CD14-positive monocyte (primary cell): ENCODE measurements around the gene SNU13. TPM values are rescaled to one million over a fixed set of nuclear protein-coding genes. Genes with fewer than 3 reads are reported as not detected.

ENCODE experiments used
- DNase-seq, 3 donors: peaks; one replicate each; pipeline ENCODE4 v3.0.0-alpha.2; 2011 to 2022
- H2AFZ ChIP-seq: 2 replicates; pipeline ENCODE4 v1.6.0; 2012; ENCODE audit warnings: mild to moderate bottlenecking, low read depth, low read length, inconsistent platforms; ENCODE audit not compliant: insufficient read depth, poor library complexity, severe bottlenecking
- H3K27ac ChIP-seq, 2 donors: 1 replicate in 1 of 2; 2 replicates in 1 of 2; pipeline ENCODE4 v1.5.1; 2012 to 2013; ENCODE audit warnings: low read length in 2 of 2, control low read depth in 1 of 2, inconsistent platforms in 1 of 2, low read depth in 1 of 2, mild to moderate bottlenecking in 1 of 2
- H3K27me3 ChIP-seq, 2 donors: one replicate each; pipeline versions ENCODE4 v1.6.0 to v1.6.1; 2011 to 2013; ENCODE audit warnings: low read length in 2 of 2; ENCODE audit not compliant: control insufficient read depth in 2 of 2, insufficient read depth in 2 of 2
- H3K36me3 ChIP-seq, 2 donors: replicated peaks in 1 of 2; 1 replicate in 1 of 2; 2 replicates in 1 of 2; pipeline versions ENCODE4 v1.5.1 to v1.6.1; 2012 to 2013; ENCODE audit warnings: low read length in 2 of 2, control low read depth in 1 of 2, inconsistent platforms in 1 of 2, mild to moderate bottlenecking in 1 of 2; ENCODE audit not compliant: insufficient read depth in 2 of 2, control insufficient read depth in 1 of 2
- H3K4me1 ChIP-seq, 2 donors: 1 replicate in 1 of 2; 2 replicates in 1 of 2; pipeline versions ENCODE4 v1.5.1 to v1.6.1; 2012 to 2013; ENCODE audit warnings: low read length in 2 of 2, control low read depth in 1 of 2, inconsistent platforms in 1 of 2, mild to moderate bottlenecking in 1 of 2, moderate library complexity in 1 of 2; ENCODE audit not compliant: insufficient read depth in 2 of 2, control insufficient read depth in 1 of 2
- H3K4me2 ChIP-seq: replicated peaks from 2 replicates; pipeline ENCODE3; 2012; ENCODE audit warnings: low read length, moderate library complexity, mild to moderate bottlenecking; ENCODE audit not compliant: poor library complexity, severe bottlenecking; ENCODE audit errors: extremely low read depth
- H3K4me3 ChIP-seq, 3 experiments: fragments of 200-600 bp in 1 of 3; sonication (generic) in 1 of 3; replicated peaks in 1 of 3; 1 replicate in 2 of 3; 2 replicates in 1 of 3; pipeline ENCODE4 v1.5.1; 2011 to 2013; ENCODE audit warnings: low read length in 3 of 3, mild to moderate bottlenecking in 3 of 3, control low read depth in 2 of 3, low read depth in 2 of 3, inconsistent platforms in 1 of 3, moderate library complexity in 1 of 3
- H3K79me2 ChIP-seq: 2 replicates; pipeline ENCODE4 v1.6.0; 2012; ENCODE audit warnings: mild to moderate bottlenecking, control low read depth, inconsistent platforms, low read length, moderate library complexity; ENCODE audit not compliant: insufficient read depth
- H3K9ac ChIP-seq: 2 replicates; pipeline ENCODE4 v1.6.0; 2017; ENCODE audit warnings: low read length, mild to moderate bottlenecking; ENCODE audit not compliant: insufficient read depth, poor library complexity, severe bottlenecking
- H3K9me3 ChIP-seq, 2 donors: replicated peaks in 1 of 2; 1 replicate in 1 of 2; 2 replicates in 1 of 2; pipeline versions ENCODE4 v1.5.1 to v1.6.1; 2012 to 2013; ENCODE audit warnings: low read length in 2 of 2, control low read depth in 1 of 2; ENCODE audit not compliant: control insufficient read depth in 1 of 2, insufficient read depth in 1 of 2
- H4K20me1 ChIP-seq: 2 replicates; pipeline ENCODE4 v1.6.0; 2012; ENCODE audit warnings: mild to moderate bottlenecking, low read length, control low read depth, moderate library complexity; ENCODE audit not compliant: insufficient read depth
- H3K27ac Mint-ChIP-seq, 7 donors: one replicate each; pipeline ENCODE4 v1.8.0; 2020; ENCODE audit warnings: mild to moderate bottlenecking in 7 of 7, mixed read lengths in 7 of 7, moderate library complexity in 6 of 7, inconsistent platforms in 2 of 7
- H3K27me3 Mint-ChIP-seq, 3 donors: one replicate each; pipeline ENCODE4 v1.8.0; 2021 to 2022; ENCODE audit warnings: low read depth in 3 of 3, mild to moderate bottlenecking in 3 of 3, mixed read lengths in 3 of 3, moderate library complexity in 3 of 3, inconsistent platforms in 1 of 3
- H3K36me3 Mint-ChIP-seq, 2 donors: one replicate each; pipeline ENCODE4 v1.8.0; 2020; ENCODE audit warnings: mixed read lengths in 2 of 2, inconsistent platforms in 1 of 2, mild to moderate bottlenecking in 1 of 2
- H3K4me1 Mint-ChIP-seq: one replicate; pipeline ENCODE4 v1.8.0; 2020; ENCODE audit warnings: mild to moderate bottlenecking, mixed read lengths
- H3K4me3 Mint-ChIP-seq, 2 donors: one replicate each; pipeline ENCODE4 v1.8.0; 2020; ENCODE audit warnings: mild to moderate bottlenecking in 2 of 2, mixed read lengths in 2 of 2, moderate library complexity in 1 of 2
- H3K9me3 Mint-ChIP-seq, 7 donors: one replicate each; pipeline ENCODE4 v1.8.0; 2020 to 2022; ENCODE audit warnings: mixed read lengths in 7 of 7, mild to moderate bottlenecking in 6 of 7, moderate library complexity in 6 of 7, inconsistent platforms in 2 of 7
- WGBS: methylation state at CpG from one replicate; pipeline ENCODE4 v1.1.5; 2013; ENCODE audit warnings: missing lambda C conversion rate; ENCODE audit not compliant: insufficient coverage; 5-methylcytosine and 5-hydroxymethylcytosine counted together
- intact Hi-C, 2 donors: fragments of 100-400 bp; cut with micrococcal nuclease; formaldehyde crosslinking; loops; one replicate each; pipeline versions ENCODE4 v1.15.0 to v1.15.1; 2023
- polyA plus RNA-seq, 3 donors: library from polyadenylated mRNA; depleted of rRNA in 1 of 3; unstranded in 2 of 3; stranded (reverse) in 1 of 3; fragments of 300-500 nt in 2 of 3; fragments of >200 nt in 1 of 3; fragmentation: Illumina TruSeq in 2 of 3; gene quantifications; 1 replicate in 2 of 3; 2 replicates in 1 of 3; pipeline ENCODE4 v1.2.3, GENCODE V29; 2012 to 2021
- TF ChIP-seq, protein P1 (sequence below): fragments of 200-600 bp; IDR thresholded peaks from one replicate; pipeline ENCODE4 v1.8.0; 2022; ENCODE audit warnings: antibody characterized with exemption, mild to moderate bottlenecking

SNU13 gene
- polyA plus RNA-seq, 3 donors, result 90.0 to 168 (median 168) TPM

DNA sequence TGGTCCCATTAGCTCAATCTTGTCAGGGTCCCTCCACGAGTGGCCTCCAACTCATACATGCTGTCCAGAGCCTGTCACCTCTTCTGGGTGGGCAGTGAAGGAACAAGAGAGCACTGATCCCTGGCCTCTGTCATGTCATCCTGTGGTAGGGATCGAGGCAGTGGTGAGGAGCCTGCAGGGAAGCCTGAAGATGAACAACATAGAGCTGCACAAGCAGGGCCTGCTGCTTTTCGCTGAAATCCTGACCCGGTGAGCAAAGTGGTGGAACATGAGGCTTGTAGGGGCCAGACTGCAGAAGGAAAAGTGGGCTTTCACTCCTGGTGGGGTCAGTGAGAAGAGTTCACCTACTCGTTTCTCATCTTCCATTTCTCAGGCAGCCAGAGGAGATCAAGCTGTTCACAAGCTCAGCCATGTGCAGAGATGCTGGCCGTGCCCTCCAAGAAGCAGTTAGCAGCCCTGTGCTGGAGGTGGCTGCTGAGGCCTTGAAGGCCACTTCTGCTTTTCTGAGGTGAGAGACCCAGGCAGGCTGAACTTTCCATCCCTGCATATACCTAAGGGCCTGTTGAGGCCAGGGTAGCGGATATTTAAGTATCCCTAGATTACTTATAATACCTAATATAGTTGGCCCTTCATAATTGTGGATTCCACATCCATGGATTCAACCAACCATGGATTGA lies 43.6 kb upstream of the SNU13 start:
- Mint-ChIP-seq H3K27ac (peak overlapping the region in 1 of 7 donors; percentile 43), H3K27me3 (peaks cover 0 to 6% (median 1%) of the 10 kb centered on the region in 3 donors), H3K4me3 (no peak overlapping the region), H3K4me1 (no peaks in the 10 kb centered on the region), H3K36me3 (no peaks in the 10 kb centered on the region), H3K9me3 (no peaks in the 10 kb centered on the region)
- Histone ChIP-seq H4K20me1 (no peaks in the 10 kb centered on the region), H3K4me2 (no peak overlapping the region), H2AFZ (no peak overlapping the region), H3K27ac (no peak overlapping the region), H3K4me3 (no peak overlapping the region), H3K9me3 (no peaks in the 10 kb centered on the region), H3K36me3 (no peaks in the 10 kb centered on the region), H3K79me2 (no peaks in the 10 kb centered on the region), H3K9ac (no peak overlapping the region), H3K27me3 (no peaks in the 10 kb centered on the region), H3K4me1 (no peaks in the 10 kb centered on the region)
- whole genome bisulfite sequencing, result 94% methylated on average over 2 of the region's 7 CpGs
- TF ChIP-seq, protein P1, sequence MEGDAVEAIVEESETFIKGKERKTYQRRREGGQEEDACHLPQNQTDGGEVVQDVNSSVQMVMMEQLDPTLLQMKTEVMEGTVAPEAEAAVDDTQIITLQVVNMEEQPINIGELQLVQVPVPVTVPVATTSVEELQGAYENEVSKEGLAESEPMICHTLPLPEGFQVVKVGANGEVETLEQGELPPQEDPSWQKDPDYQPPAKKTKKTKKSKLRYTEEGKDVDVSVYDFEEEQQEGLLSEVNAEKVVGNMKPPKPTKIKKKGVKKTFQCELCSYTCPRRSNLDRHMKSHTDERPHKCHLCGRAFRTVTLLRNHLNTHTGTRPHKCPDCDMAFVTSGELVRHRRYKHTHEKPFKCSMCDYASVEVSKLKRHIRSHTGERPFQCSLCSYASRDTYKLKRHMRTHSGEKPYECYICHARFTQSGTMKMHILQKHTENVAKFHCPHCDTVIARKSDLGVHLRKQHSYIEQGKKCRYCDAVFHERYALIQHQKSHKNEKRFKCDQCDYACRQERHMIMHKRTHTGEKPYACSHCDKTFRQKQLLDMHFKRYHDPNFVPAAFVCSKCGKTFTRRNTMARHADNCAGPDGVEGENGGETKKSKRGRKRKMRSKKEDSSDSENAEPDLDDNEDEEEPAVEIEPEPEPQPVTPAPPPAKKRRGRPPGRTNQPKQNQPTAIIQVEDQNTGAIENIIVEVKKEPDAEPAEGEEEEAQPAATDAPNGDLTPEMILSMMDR, result no peak
- DNase-seq, result no peak
- intact Hi-C loops, result no loop called here

DNA sequence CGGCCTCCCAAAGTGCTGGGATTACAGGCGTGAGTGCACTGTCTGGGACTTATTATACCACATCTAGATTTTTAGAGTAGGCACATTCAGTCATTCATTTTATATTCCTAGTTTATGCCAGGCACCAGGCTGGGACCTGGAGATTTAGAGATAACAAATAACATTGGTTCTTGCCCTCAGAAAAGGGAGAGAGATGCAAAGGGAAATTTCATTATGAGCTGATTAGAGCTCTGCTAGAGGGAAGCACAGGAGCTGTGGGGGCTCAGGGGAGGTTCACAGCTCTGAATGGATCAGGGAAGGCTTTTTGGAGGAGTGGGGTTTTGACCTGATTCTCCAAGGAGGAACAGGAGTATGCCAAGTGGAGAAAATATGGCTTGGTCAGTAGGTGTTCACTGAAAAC lies 42.9 kb upstream of the SNU13 start:
- WGBS, result no CpG with 5 or more reads among the region's 2 CpGs
- Mint-ChIP-seq H3K9me3 (no peaks in the 10 kb centered on the region), H3K27me3 (peaks cover 1 to 8% (median 2%) of the 10 kb centered on the region in 3 donors), H3K4me1 (no peaks in the 10 kb centered on the region), H3K36me3 (no peaks in the 10 kb centered on the region), H3K4me3 (no peak overlapping the region), H3K27ac (no peak overlapping the region)
- H4K20me1 ChIP-seq, result no peaks in the 10 kb centered on the region
- intact Hi-C loops, result no loop called here
- no peak overlapping the region for H3K9ac ChIP-seq
- no peak overlapping the region for H2AFZ ChIP-seq
- DNase-seq, result no peak
- no peaks in the 10 kb centered on the region for H3K4me1 ChIP-seq
- no peaks in the 10 kb centered on the region for H3K9me3 ChIP-seq
- H3K36me3 ChIP-seq, result no peaks in the 10 kb centered on the region
- H3K27me3 ChIP-seq, result no peaks in the 10 kb centered on the region
- TF ChIP-seq, protein P1, result no peak
- H3K27ac ChIP-seq, result no peak overlapping the region
- H3K4me3 ChIP-seq, result no peak overlapping the region
- no peaks in the 10 kb centered on the region for H3K79me2 ChIP-seq
- H3K4me2 ChIP-seq, result no peak overlapping the region
